B cell (primary cell): ENCODE results near the gene SLC66A1. TPM values are rescaled to one million over a fixed set of nuclear protein-coding genes. Genes with fewer than 3 reads are reported as not detected.
A peak's percentile ranks its signal among the peaks of the same experiment; 100 is the strongest.
"Not testable (repeated sequence)": the region's sequence is repeated elsewhere in the genome, so short reads cannot be mapped to it uniquely, and the experiment has no call there.

Source experiments
- ATAC-seq: fragments of 200-7000 bp; cut with Tn5 transposase; one replicate; pipeline ENCODE4 v1.10.0; 2021; ENCODE audit warnings: low read depth, mild to moderate bottlenecking, moderate number of reproducible peaks, moderate library complexity
- CTCF ChIA-PET: fragments of 350-600 bp; sonication (Branson Sonifier 250); formaldehyde crosslinking; loops from one replicate; lab custom pipeline; 2021; ENCODE audit warnings: antibody characterized with exemption, inconsistent platforms; lab: Charles Lee
- POLR2A ChIA-PET: fragments of 350-600 bp; sonication (Branson Sonifier 250); formaldehyde crosslinking; loops from one replicate; lab custom pipeline; 2021; ENCODE audit warnings: antibody characterized with exemption; lab: Charles Lee
- DNase-seq: peaks from one replicate; pipeline ENCODE4 v3.0.0; 2013
- H2AFZ ChIP-seq: 2 replicates; pipeline ENCODE4 v1.6.1; 2012; ENCODE audit warnings: mild to moderate bottlenecking, low read depth, low read length; ENCODE audit not compliant: insufficient read depth, poor library complexity, severe bottlenecking
- H3K27ac ChIP-seq, 2 donors: 1 replicate in 1 of 2; 2 replicates in 1 of 2; pipeline ENCODE4 v1.5.1; 2012 to 2013; ENCODE audit warnings: low read length in 2 of 2, mild to moderate bottlenecking in 2 of 2, moderate library complexity in 1 of 2
- H3K27me3 ChIP-seq, 4 experiments: fragments of 200-600 bp in 1 of 4; sonication (generic) in 1 of 4; replicated peaks in 1 of 4; 1 replicate in 2 of 4; 2 replicates in 2 of 4; pipeline versions ENCODE4 v1.6.1 to v1.7.0; 2013 to 2016; ENCODE audit warnings: low read length in 3 of 4, mild to moderate bottlenecking in 2 of 4, mixed read lengths in 1 of 4, moderate library complexity in 1 of 4; ENCODE audit not compliant: insufficient read depth in 4 of 4, control insufficient read depth in 3 of 4; ENCODE audit errors: control extremely low read depth in 1 of 4
- H3K36me3 ChIP-seq, 2 experiments: replicated peaks in 1 of 2; 1 replicate in 1 of 2; 2 replicates in 1 of 2; pipeline versions ENCODE4 v1.6.1 to v1.7.1; 2013; ENCODE audit warnings: low read length in 1 of 2; ENCODE audit not compliant: insufficient read depth in 2 of 2, control insufficient read depth in 1 of 2; ENCODE audit errors: control extremely low read depth in 1 of 2, extremely low read depth in 1 of 2
- H3K4me1 ChIP-seq, 2 donors: fragments of 200-600 bp in 1 of 2; sonication (generic) in 1 of 2; 1 replicate in 1 of 2; 2 replicates in 1 of 2; pipeline versions ENCODE4 v1.5.1 to v1.6.1; 2013 to 2017; ENCODE audit warnings: low read length in 2 of 2; ENCODE audit not compliant: control insufficient read depth in 2 of 2, insufficient read depth in 2 of 2
- H3K4me2 ChIP-seq: replicated peaks from 2 replicates; pipeline ENCODE3; 2012; ENCODE audit warnings: mild to moderate bottlenecking, low read depth, low read length; ENCODE audit not compliant: poor library complexity, severe bottlenecking
- H3K4me3 ChIP-seq, 5 experiments: fragments of 200-600 bp in 1 of 5; sonication (generic) in 1 of 5; 1 replicate in 3 of 5; 2 replicates in 2 of 5; pipeline versions ENCODE4 v1.5.1 to v1.7.0; 2011 to 2016; ENCODE audit warnings: low read length in 4 of 5, mild to moderate bottlenecking in 4 of 5, low read depth in 2 of 5, control low read depth in 1 of 5, moderate library complexity in 1 of 5; ENCODE audit not compliant: insufficient read depth in 1 of 5; ENCODE audit errors: control extremely low read depth in 1 of 5, extremely low read depth in 1 of 5
- H3K79me2 ChIP-seq: fragments of 200-600 bp; sonication (generic); one replicate; pipeline ENCODE4 v1.6.0; 2016; ENCODE audit warnings: low read length; ENCODE audit not compliant: control insufficient read depth, insufficient read depth
- H3K9ac ChIP-seq: fragments of 200-600 bp; sonication (generic); 2 replicates; pipeline ENCODE4 v1.6.1; 2017; ENCODE audit warnings: mild to moderate bottlenecking, low read length, moderate library complexity
- H3K9me3 ChIP-seq, 3 donors: one replicate each; pipeline versions ENCODE4 v1.6.1 to v1.7.1; 2013; ENCODE audit warnings: low read length in 2 of 3; ENCODE audit not compliant: control insufficient read depth in 2 of 3, insufficient read depth in 1 of 3; ENCODE audit errors: control extremely low read depth in 1 of 3
- H4K20me1 ChIP-seq: 2 replicates; pipeline ENCODE4 v1.6.0; 2012; ENCODE audit warnings: mild to moderate bottlenecking, low read length; ENCODE audit not compliant: insufficient read depth, control insufficient read depth, poor library complexity, severe bottlenecking
- H3K27ac Mint-ChIP-seq: one replicate; pipeline ENCODE4 v1.8.0; 2021; ENCODE audit warnings: mixed read lengths
- H3K27me3 Mint-ChIP-seq: one replicate; pipeline ENCODE4 v1.8.0; 2021; ENCODE audit warnings: mixed read lengths
- H3K4me1 Mint-ChIP-seq: one replicate; pipeline ENCODE4 v1.8.0; 2021; ENCODE audit warnings: mixed read lengths
- H3K4me3 Mint-ChIP-seq: one replicate; pipeline ENCODE4 v1.8.0; 2021; ENCODE audit warnings: mixed read lengths
- H3K9me3 Mint-ChIP-seq: one replicate; pipeline ENCODE4 v1.8.0; 2022; ENCODE audit warnings: mixed read lengths; ENCODE audit not compliant: insufficient read depth
- EZH2 ChIP-seq: IDR thresholded peaks from 2 replicates; pipeline ENCODE4 v1.6.1; 2012; ENCODE audit warnings: borderline replicate concordance, low read depth, mild to moderate bottlenecking, moderate library complexity, low read length; ENCODE audit not compliant: insufficient read depth, poor library complexity, severe bottlenecking
- WGBS: methylation state at CpG from one replicate; pipeline ENCODE4 v1.1.5; 2013; ENCODE audit warnings: missing lambda C conversion rate; ENCODE audit not compliant: insufficient coverage; 5-methylcytosine and 5-hydroxymethylcytosine counted together
- intact Hi-C: fragments of 100-400 bp; cut with micrococcal nuclease; formaldehyde crosslinking; loops from one replicate; pipeline ENCODE4 v1.10.0; 2022
- polyA plus RNA-seq: library from polyadenylated mRNA; depleted of rRNA; stranded (reverse); fragments of >200 nt; gene quantifications from 2 replicates; pipeline ENCODE4 v1.2.3, GENCODE V29; 2012
- total RNA-seq, 2 donors: library from RNA; stranded (reverse); fragments of 120-200 nt in 1 of 2; gene quantifications; 1 replicate in 1 of 2; 2 replicates in 1 of 2; pipeline versions ENCODE4 v1.2.3 to v1.2.4, GENCODE V29; 2013 to 2022
- TF ChIP-seq, protein P1 (sequence below): fragments of 200-600 bp; IDR thresholded peaks from one replicate; pipeline ENCODE4 v1.8.0; 2022; ENCODE audit warnings: antibody characterized with exemption, mild to moderate bottlenecking

SLC66A1 gene
- total and polyA plus RNA-seq, 2 donors (not counting 1 experiment from before 2014, with no cell fraction given) = 24.4 to 26.8 TPM

DNA sequence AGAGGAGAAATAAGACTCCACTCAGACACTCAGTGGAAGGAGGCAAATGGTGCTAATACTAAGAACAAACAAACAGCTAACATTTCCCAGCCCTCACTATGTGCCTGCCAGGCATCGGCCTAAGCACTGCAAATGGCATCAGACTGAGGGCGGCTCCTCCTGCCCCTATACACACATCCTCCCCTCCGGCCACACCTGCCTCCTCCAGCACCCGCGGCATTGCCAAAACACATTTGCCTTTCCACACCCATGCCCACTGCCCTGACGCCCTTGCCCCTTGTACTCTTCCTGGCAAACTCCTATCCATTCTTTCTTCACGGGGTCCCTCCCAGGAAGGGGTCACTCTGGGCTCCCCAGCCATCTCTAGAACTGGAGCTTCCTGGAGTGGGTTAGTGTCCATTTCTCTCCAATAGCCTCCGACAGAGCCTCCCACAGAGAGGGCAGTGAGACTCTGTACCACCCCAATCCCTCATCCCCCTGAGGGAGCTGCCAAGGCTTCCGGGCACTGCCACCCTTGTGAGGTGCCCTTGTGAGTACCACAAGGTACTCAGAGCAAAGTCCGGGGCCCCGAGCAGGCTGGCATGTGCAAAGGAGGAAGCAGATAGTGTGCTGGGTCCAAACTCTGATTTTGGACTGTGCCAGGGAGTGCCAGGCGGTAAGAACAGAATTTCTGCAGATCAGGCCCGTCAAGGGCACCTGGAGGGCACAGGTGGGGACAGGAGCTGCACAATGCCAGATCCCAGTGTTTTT, 24.5 kb upstream of the SLC66A1 start:
- H3K9me3 Mint-ChIP-seq = no peaks in the 10 kb centered on the region
- intact Hi-C loops = loop anchor here (1.0 kb wide), 1 partner anchor 25 kb away; the partner anchor contains the start of genes AKR7A2 and SLC66A1
- Histone ChIP-seq H3K4me1 (peaks cover 5 to 6% of the 10 kb centered on the region in 2 donors), H3K4me3 (no peak overlapping the region), H3K79me2 (no peaks in the 10 kb centered on the region), H3K36me3 (no peaks in the 10 kb centered on the region), H3K27me3 (peaks cover 0 to 8% (median 4%) of the 10 kb centered on the region in 4 experiments), H2AFZ (no peak overlapping the region), H3K9ac (no peak overlapping the region), H4K20me1 (no peaks in the 10 kb centered on the region), H3K4me2 (no peak overlapping the region), H3K27ac (no peak overlapping the region), H3K9me3 (peaks cover 0 to 19% (median 0%) of the 10 kb centered on the region in 3 donors)
- no peak for DNase-seq
- no peak for TF ChIP-seq EZH2
- TF ChIP-seq, protein P1, sequence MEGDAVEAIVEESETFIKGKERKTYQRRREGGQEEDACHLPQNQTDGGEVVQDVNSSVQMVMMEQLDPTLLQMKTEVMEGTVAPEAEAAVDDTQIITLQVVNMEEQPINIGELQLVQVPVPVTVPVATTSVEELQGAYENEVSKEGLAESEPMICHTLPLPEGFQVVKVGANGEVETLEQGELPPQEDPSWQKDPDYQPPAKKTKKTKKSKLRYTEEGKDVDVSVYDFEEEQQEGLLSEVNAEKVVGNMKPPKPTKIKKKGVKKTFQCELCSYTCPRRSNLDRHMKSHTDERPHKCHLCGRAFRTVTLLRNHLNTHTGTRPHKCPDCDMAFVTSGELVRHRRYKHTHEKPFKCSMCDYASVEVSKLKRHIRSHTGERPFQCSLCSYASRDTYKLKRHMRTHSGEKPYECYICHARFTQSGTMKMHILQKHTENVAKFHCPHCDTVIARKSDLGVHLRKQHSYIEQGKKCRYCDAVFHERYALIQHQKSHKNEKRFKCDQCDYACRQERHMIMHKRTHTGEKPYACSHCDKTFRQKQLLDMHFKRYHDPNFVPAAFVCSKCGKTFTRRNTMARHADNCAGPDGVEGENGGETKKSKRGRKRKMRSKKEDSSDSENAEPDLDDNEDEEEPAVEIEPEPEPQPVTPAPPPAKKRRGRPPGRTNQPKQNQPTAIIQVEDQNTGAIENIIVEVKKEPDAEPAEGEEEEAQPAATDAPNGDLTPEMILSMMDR = no peak
- WGBS = 95% methylated on average over 12 of the region's 13 CpGs
- H3K27ac Mint-ChIP-seq = peak overlapping the region; percentile 37
- peaks cover 12% of the 10 kb centered on the region for H3K27me3 Mint-ChIP-seq
- peak overlapping the region; percentile 75 for H3K4me3 Mint-ChIP-seq
- H3K4me1 Mint-ChIP-seq = peaks cover 7% of the 10 kb centered on the region
- POLR2A ChIA-PET = no interaction called here
- CTCF ChIA-PET = interaction anchor here (1.1 kb wide), 1 partner anchor 25 kb away, joined by 3 read pairs; the partner anchor contains the start of gene SLC66A1
- no peak for ATAC-seq

- H3K4me2 ChIP-seq = peak within 1 kb of the TSS; percentile 72
- not testable (repeated sequence) for H3K27ac ChIP-seq, H3K4me1 Mint-ChIP-seq, H3K36me3 ChIP-seq, H4K20me1 ChIP-seq, H3K27me3 ChIP-seq, H3K9me3 Mint-ChIP-seq, H3K4me1 ChIP-seq, H3K79me2 ChIP-seq
- H3K9ac ChIP-seq = peak within 1 kb of the TSS; percentile 52
- peak within 1 kb of the TSS; percentile 61 for H2AFZ ChIP-seq
- DNase-seq = peak; percentile 62
- intact Hi-C loops = loop anchor here (1.0 kb wide), 1 partner anchor 24 kb away; the partner anchor contains the start of genes AKR7A2 and SLC66A1
- peak within 1 kb of the TSS; percentile 37 for H3K27ac Mint-ChIP-seq
- POLR2A ChIA-PET = interaction anchor here (0.5 kb wide), 1 partner anchor 14 kb away, joined by 3 read pairs; no protein-coding TSS in a partner anchor
- peak; percentile 97 for ATAC-seq
- H3K4me3 Mint-ChIP-seq = peak within 1 kb of the TSS; percentile 75
- H3K27me3 Mint-ChIP-seq = peaks cover 12% of the 10 kb centered on the region
- WGBS = 24% methylated on average over 50 of the region's 82 CpGs
- peak within 1 kb of the TSS in 4 of 5 experiments; percentile 24 to 55 (median 46) for H3K4me3 ChIP-seq
- peaks cover 0 to 23% (median 3%) of the 10 kb centered on the region in 3 donors for H3K9me3 ChIP-seq
- CTCF ChIA-PET = interaction anchor here (1.1 kb wide), 1 partner anchor 24 kb away, joined by 3 read pairs; the partner anchor contains the start of gene SLC66A1
Observed at GRCh38 chr1:19288324-19289241, 23.5 kb upstream of the SLC66A1 start, which contains the start of gene AKR7A3. Gene AKR7A3, minus strand, starts transcription at chr1:19288770. Its CDS starts 61 bp downstream, at chr1:19288709.
